ENCODE data around the gene APC.

The APC gene

GRCh38 chr5:112693301-112693700 lies 44.4 kb upstream of the APC start:
- H3K4me3 ChIP-seq (replicated peaks; ENCODE audit: low read depth, low read length), result no peak overlapping the region
- no peak for DNase-seq (ENCODE audit: extremely low read depth, low read depth)
- no peak for TF ChIP-seq CTCF (IDR thresholded peaks at IDR 0.05; ENCODE audit: low read depth, low read length, missing control alignments)

- H3K4me3 ChIP-seq (replicated peaks; ENCODE audit: low read depth, low read length), result no peak overlapping the region
- no peak for DNase-seq (ENCODE audit: extremely low read depth, low read depth)
- TF ChIP-seq CTCF (IDR thresholded peaks at IDR 0.05; ENCODE audit: low read depth, low read length, missing control alignments), result no peak
These were observed 42.6 kb upstream of the APC start for GRCh38 chr5:112694853-112695709.

GRCh38 chr5:112696786-112697185 lies 40.9 kb upstream of the APC start:
- DNase-seq (ENCODE audit: extremely low read depth, low read depth), result no peak
- no peak for TF ChIP-seq CTCF (IDR thresholded peaks at IDR 0.05; ENCODE audit: low read depth, low read length, missing control alignments)
- H3K4me3 ChIP-seq (replicated peaks; ENCODE audit: low read depth, low read length), result no peak overlapping the region

GRCh38 chr5:112697322-112697721 lies 40.4 kb upstream of the APC start:
- no peak for TF ChIP-seq CTCF (IDR thresholded peaks at IDR 0.05; ENCODE audit: low read depth, low read length, missing control alignments)
- DNase-seq (ENCODE audit: extremely low read depth, low read depth), result no peak
- H3K4me3 ChIP-seq (replicated peaks; ENCODE audit: low read depth, low read length), result no peak overlapping the region

- no peak overlapping the region for H3K4me3 ChIP-seq (replicated peaks; ENCODE audit: low read depth, low read length)
- no peak for DNase-seq (ENCODE audit: extremely low read depth, low read depth)
- TF ChIP-seq CTCF (IDR thresholded peaks at IDR 0.05; ENCODE audit: low read depth, low read length, missing control alignments), result no peak
These were observed 39.9 kb upstream of the APC start for GRCh38 chr5:112697833-112698232.

- no peak overlapping the region for H3K4me3 ChIP-seq (replicated peaks; ENCODE audit: low read depth, low read length)
- no peak for TF ChIP-seq CTCF (IDR thresholded peaks at IDR 0.05; ENCODE audit: low read depth, low read length, missing control alignments)
- no peak for DNase-seq (ENCODE audit: extremely low read depth, low read depth)
These were observed 33.5 kb upstream of the APC start for GRCh38 chr5:112703866-112704820.

Measured in HFF-Myc (cell line).